Adrenal gland (tissue), 12 donors: ENCODE measurements around the gene GABPA. TPM values are rescaled to one million over a fixed set of nuclear protein-coding genes. Genes with fewer than 3 reads are reported as not detected.
"Not testable (repeated sequence)": the region's sequence is repeated elsewhere in the genome, so short reads cannot be mapped to it uniquely, and the experiment has no call there.

Experiments used
- DNase-seq, 7 donors: peaks; one replicate each; pipeline ENCODE4 v3.0.0-alpha.2; 2019 to 2020
- H3K27ac ChIP-seq, 5 donors: fragments of 200-600 bp; sonication (generic) in 4 of 5; 1 replicate in 3 of 5; 2 replicates in 2 of 5; pipeline versions ENCODE4 v1.5.1 to v1.8.0; 2016 to 2020; ENCODE audit warnings: mild to moderate bottlenecking in 1 of 5
- H3K27me3 ChIP-seq: fragments of 200-600 bp; 2 replicates; pipeline ENCODE4 v1.8.0; 2021
- H3K36me3 ChIP-seq, 2 donors: fragments of 200-600 bp; replicated peaks in 1 of 2; 1 replicate in 1 of 2; 2 replicates in 1 of 2; pipeline versions ENCODE4 v1.5.1 to v1.8.0; 2018 to 2022
- H3K4me1 ChIP-seq, 2 donors: fragments of 200-600 bp; replicated peaks in 1 of 2; 1 replicate in 1 of 2; 2 replicates in 1 of 2; pipeline versions ENCODE4 v1.5.1 to v1.8.0; 2018 to 2021
- H3K4me3 ChIP-seq, 4 donors: fragments of 200-600 bp; sonication (generic) in 3 of 4; one replicate each; pipeline ENCODE4 v1.5.1; 2016 to 2018
- H3K9me3 ChIP-seq, 3 donors: fragments of 200-600 bp; sonication (generic) in 1 of 3; replicated peaks in 1 of 3; 1 replicate in 2 of 3; 2 replicates in 1 of 3; pipeline versions ENCODE4 v1.5.1 to v1.8.0; 2016 to 2021
- POLR2A ChIP-seq, 2 donors: fragments of 450-650 bp; IDR thresholded peaks; one replicate each; pipeline ENCODE4 v1.6.1; 2017; ENCODE audit warnings: antibody characterized with exemption in 2 of 2, mild to moderate bottlenecking in 2 of 2, moderate library complexity in 1 of 2
- WGBS, 4 donors: extraction: QIAGEN DNeasy Blood & Tissue Kit in 2 of 4; methylation state at CpG; one replicate each; pipeline versions ENCODE4 v1.1.5 to v1.1.7; 2013 to 2017; 5-methylcytosine and 5-hydroxymethylcytosine counted together
- intact Hi-C, 2 donors: fragments of 100-400 bp; cut with DNase I; formaldehyde crosslinking; loops; one replicate each; pipeline versions ENCODE4 v1.14.1 to v1.15.0; 2022 to 2023
- polyA plus RNA-seq, 3 donors: library from polyadenylated mRNA; stranded (reverse); fragments of 200-250 nt in 2 of 3; fragments of 350-450 nt in 1 of 3; fragmentation: Illumina TruSeq in 1 of 3; extraction: RNeasy Lipid Tissue Mini Kit (QIAGEN cat#74804) in 1 of 3; gene quantifications; one replicate each; pipeline ENCODE4 v1.2.3, GENCODE V29; 2013 to 2014
- total RNA-seq, 9 donors: library from RNA; depleted of rRNA in 4 of 9; stranded (reverse); fragments of >200 nt in 4 of 9; fragments of 120-200 nt in 1 of 9; fragmentation: NEBNext Ultra II Directional in 1 of 9; extraction: Animal tissue kit (Norgen Biotek cat#: 25700) in 1 of 9; gene quantifications; one replicate each; pipeline versions ENCODE4 v1.1.0 to v1.2.4, GENCODE V29; 2013 to 2023
- TF ChIP-seq, protein P1 (sequence below), 6 experiments: fragments of 450-650 bp in 4 of 6; fragments of 200-600 bp in 2 of 6; sonication (generic) in 1 of 6; IDR thresholded peaks; 1 replicate in 5 of 6; 2 replicates in 1 of 6; pipeline versions ENCODE4 v1.5.1 to v1.8.0; 2016 to 2021; ENCODE audit warnings: antibody characterized with exemption in 6 of 6, mild to moderate bottlenecking in 2 of 6, moderate library complexity in 1 of 6
- donor health status: healthy with polysubstance abuse.
- donor health status: Bipolar disorder and iron deficiency.
- donor health status: DM: yes; HTN: yes; CAD: no.
- donor health status: DM: no; HTN: no; CAD: no.
- donor health status: DM: no; HTN: no; CAD: no.
- donor health status: DM: yes; HTN: yes; CAD: no.

GABPA gene
- total and polyA plus RNA-seq, 12 donors, result 7.2 to 33.0 (median 20.7) TPM

DNA sequence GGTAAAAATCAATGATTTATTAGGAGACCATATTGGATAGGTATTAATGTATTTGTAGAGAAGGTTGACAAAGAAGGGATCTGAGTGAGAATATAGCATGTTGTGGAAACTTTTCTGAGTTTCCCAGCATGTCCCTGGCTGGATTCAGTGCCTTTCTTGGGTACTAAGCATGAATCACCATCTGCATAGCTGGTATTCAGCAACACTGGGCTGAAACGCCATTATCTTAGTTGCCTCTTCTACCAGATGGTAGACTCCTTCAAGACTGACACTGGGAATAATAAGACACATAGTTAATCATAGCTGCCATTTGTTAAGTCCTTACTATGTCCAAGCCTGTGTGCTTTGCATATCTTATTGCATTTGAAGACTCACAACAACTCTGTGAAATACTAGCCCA lies 45.5 kb upstream of the GABPA start:
- H3K27ac ChIP-seq, result no peak overlapping the region
- no peaks in the 10 kb centered on the region for H3K36me3 ChIP-seq
- no peak for TF ChIP-seq POLR2A (IDR thresholded peaks at IDR 0.05)
- TF ChIP-seq, protein P1, sequence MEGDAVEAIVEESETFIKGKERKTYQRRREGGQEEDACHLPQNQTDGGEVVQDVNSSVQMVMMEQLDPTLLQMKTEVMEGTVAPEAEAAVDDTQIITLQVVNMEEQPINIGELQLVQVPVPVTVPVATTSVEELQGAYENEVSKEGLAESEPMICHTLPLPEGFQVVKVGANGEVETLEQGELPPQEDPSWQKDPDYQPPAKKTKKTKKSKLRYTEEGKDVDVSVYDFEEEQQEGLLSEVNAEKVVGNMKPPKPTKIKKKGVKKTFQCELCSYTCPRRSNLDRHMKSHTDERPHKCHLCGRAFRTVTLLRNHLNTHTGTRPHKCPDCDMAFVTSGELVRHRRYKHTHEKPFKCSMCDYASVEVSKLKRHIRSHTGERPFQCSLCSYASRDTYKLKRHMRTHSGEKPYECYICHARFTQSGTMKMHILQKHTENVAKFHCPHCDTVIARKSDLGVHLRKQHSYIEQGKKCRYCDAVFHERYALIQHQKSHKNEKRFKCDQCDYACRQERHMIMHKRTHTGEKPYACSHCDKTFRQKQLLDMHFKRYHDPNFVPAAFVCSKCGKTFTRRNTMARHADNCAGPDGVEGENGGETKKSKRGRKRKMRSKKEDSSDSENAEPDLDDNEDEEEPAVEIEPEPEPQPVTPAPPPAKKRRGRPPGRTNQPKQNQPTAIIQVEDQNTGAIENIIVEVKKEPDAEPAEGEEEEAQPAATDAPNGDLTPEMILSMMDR (IDR thresholded peaks at IDR 0.05), result no peak
- WGBS, 4 donors, result 71 to 87% (median 82%) methylated on average over 1 of the region's 1 CpG
- H3K27me3 ChIP-seq, result no peaks in the 10 kb centered on the region
- no peak overlapping the region for H3K4me3 ChIP-seq
- peaks cover 0 to 5% (median 0%) of the 10 kb centered on the region in 3 donors for H3K9me3 ChIP-seq
- DNase-seq, result no peak
- intact Hi-C loops, result no loop called here
- H3K4me1 ChIP-seq, result peaks cover 0 to 5% of the 10 kb centered on the region in 2 donors

DNA sequence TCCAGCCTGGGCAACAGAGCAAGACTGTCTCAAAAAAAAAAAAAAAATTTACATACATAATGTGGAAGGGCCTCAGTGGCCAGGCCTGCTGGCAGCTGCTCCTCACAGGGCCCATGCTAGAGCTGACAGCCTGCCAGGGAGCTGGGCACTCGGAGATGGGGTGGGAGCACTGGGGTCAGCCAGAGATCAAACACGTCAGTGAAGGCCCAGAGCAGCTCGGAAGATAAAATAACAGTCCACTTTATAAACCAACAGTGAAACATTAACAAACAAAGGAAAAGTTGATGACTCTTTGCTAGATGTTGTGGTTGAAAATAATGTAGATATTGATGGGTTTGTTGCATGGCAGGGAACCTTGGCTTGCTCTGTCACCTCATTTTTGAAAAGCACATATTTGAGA lies 42.8 kb upstream of the GABPA start:
- Histone ChIP-seq H3K4me1 (no peaks in the 10 kb centered on the region), H3K4me3 (no peak overlapping the region), H3K9me3 (peaks cover 0 to 3% (median 0%) of the 10 kb centered on the region in 3 donors), H3K27ac (no peak overlapping the region), H3K27me3 (no peaks in the 10 kb centered on the region), H3K36me3 (no peaks in the 10 kb centered on the region)
- TF ChIP-seq, protein P1 (IDR thresholded peaks at IDR 0.05), result no peak
- no peak for TF ChIP-seq POLR2A (IDR thresholded peaks at IDR 0.05)
- no peak for DNase-seq
- intact Hi-C loops, result no loop called here
- WGBS, 4 donors, result 79 to 90% (median 87%) methylated on average over 3 of the region's 3 CpGs

DNA sequence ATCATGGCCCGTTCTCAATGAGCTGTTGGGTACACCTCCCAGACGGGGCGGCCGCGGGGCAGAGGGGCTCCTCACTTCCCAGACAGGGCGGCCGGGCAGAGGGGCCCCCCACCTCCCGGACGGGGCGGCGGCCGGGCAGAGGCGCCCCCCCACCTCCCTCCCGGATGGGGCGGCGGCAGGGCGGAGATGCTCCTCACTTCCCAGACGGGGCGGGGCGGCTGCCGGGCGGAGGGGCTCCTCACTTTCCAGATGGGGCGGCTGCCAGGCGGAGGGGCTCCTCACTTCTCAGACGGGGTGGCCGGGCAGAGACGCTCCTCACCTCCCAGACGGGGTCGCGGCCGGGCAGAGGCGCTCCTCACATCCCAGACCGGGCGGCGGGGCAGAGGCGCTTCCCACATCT lies 39.3 kb upstream of the GABPA start:
- H3K4me1 ChIP-seq, H3K9me3 ChIP-seq, DNase-seq, H3K27ac ChIP-seq, H3K27me3 ChIP-seq, intact Hi-C loops, H3K4me3 ChIP-seq, H3K36me3 ChIP-seq: not testable (repeated sequence)
- WGBS, 4 donors, result 92 to 97% (median 94%) methylated on average over 6 to 35 of the region's 36 CpGs

DNA sequence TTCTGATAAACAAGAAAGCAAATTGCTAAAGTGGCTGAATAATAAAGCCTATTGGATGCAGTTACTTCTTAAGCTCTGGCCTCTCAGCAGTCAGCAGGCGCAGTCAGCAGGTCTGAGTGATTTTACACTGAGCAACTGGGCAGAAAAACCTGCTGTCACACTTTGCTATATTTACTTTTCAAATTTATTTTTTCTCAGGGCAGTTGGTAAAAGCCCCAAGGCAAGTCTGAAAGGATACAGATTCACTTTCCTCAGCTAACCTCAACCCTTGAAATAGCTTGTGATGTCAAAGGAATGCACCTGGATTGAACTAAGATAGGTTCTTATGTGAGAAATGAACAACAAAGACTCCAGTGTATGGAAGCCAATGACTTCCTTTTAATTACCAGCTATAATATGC lies 34.0 kb upstream of the GABPA start:
- no peak for TF ChIP-seq POLR2A (IDR thresholded peaks at IDR 0.05)
- TF ChIP-seq, protein P1 (IDR thresholded peaks at IDR 0.05), result no peak
- intact Hi-C loops, result no loop called here
- Histone ChIP-seq H3K4me3 (no peak overlapping the region), H3K9me3 (no peaks in the 10 kb centered on the region), H3K4me1 (peaks cover 7 to 8% of the 10 kb centered on the region in 2 donors), H3K27ac (peak overlapping the region in 1 of 5 donors; percentile 15), H3K27me3 (no peaks in the 10 kb centered on the region), H3K36me3 (peaks cover 0 to 4% of the 10 kb centered on the region in 2 donors)
- WGBS, 4 donors, result 87 to 95% (median 93%) methylated on average over 1 of the region's 1 CpG
- DNase-seq, result peak in 1 of 7 donors; percentile 13

DNA sequence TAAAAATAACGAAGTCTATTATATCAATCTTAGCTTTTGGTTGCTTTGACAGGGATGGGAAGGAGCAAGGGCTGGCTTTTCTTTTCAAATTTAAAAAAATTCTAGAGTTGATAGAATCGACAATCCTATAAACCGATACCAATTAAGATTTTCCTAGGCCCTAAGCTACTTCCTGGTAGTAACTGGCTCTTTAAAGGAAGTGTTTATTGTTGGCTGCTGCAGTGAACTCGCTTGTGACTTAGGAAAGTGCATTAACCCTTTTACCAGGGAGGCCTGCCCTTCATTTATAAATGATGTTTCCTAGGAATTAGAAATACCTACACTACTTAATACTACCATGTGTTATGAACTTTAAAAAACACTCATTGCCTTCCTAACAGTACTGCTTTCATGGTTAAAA lies 33.2 kb upstream of the GABPA start:
- Histone ChIP-seq H3K27ac (peak overlapping the region in 1 of 5 donors; percentile 15), H3K4me3 (no peak overlapping the region), H3K36me3 (peaks cover 0 to 4% of the 10 kb centered on the region in 2 donors), H3K4me1 (peaks cover 7 to 8% of the 10 kb centered on the region in 2 donors), H3K27me3 (no peaks in the 10 kb centered on the region), H3K9me3 (no peaks in the 10 kb centered on the region)
- no peak for DNase-seq
- intact Hi-C loops, result no loop called here
- TF ChIP-seq POLR2A (IDR thresholded peaks at IDR 0.05), result no peak
- TF ChIP-seq, protein P1 (IDR thresholded peaks at IDR 0.05), result no peak
- 58 to 66% (median 62%) methylated on average over 4 of the region's 4 CpGs for WGBS, 4 donors
